Kidney glomerular epithelial cell (primary cell): ENCODE measurements around the gene DHRS9.
"Not testable (repeated sequence)": the region's sequence is repeated elsewhere in the genome, so short reads cannot be mapped to it uniquely, and the experiment has no call there.

ENCODE experiments used
- DNase-seq: peaks from one replicate; lab custom pipeline; 2025; lab: John Stamatoyannopoulos, UW

The DHRS9 gene

GRCh38 chr2:169069341-169069740 is at the start of gene DHRS9:
Gene DHRS9, plus strand, starts transcription at chr2:169069563. Its CDS starts 12,019 bp downstream, at chr2:169081582.
- peak; percentile 79 for DNase-seq

GRCh38 chr2:169023161-169023560 is 46.2 kb upstream of the DHRS9 start:
- no peak for DNase-seq

GRCh38 chr2:169026056-169026455 is 43.3 kb upstream of the DHRS9 start:
- DNase-seq, result no peak

- no peak for DNase-seq
These were observed 42.1 kb upstream of the DHRS9 start for GRCh38 chr2:169027234-169027633.

- no peak for DNase-seq
These were observed 40.0 kb upstream of the DHRS9 start for GRCh38 chr2:169029341-169029740.

GRCh38 chr2:169031202-169031601 is 38.2 kb upstream of the DHRS9 start, which contains the start of gene ABCB11:
Gene ABCB11, minus strand, starts transcription at chr2:169031324. Its CDS starts 13,199 bp downstream, at chr2:169018125.
- no peak for DNase-seq

GRCh38 chr2:169034256-169034655 is 35.1 kb upstream of the DHRS9 start:
- peak; percentile 6 for DNase-seq

- no peak for DNase-seq
These were observed 34.3 kb upstream of the DHRS9 start for GRCh38 chr2:169034984-169035544.

- DNase-seq, result no peak
These were observed 33.5 kb upstream of the DHRS9 start for GRCh38 chr2:169035887-169036286.

GRCh38 chr2:169036736-169037440 is 32.5 kb upstream of the DHRS9 start:
- no peak for DNase-seq

GRCh38 chr2:169038338-169038757 is 31.0 kb upstream of the DHRS9 start:
- peak; percentile 39 for DNase-seq

GRCh38 chr2:169039702-169040101 is 29.7 kb upstream of the DHRS9 start:
- no peak for DNase-seq

- no peak for DNase-seq
These were observed 27.8 kb upstream of the DHRS9 start for GRCh38 chr2:169041594-169041993.

- no peak for DNase-seq
These were observed 26.5 kb upstream of the DHRS9 start for GRCh38 chr2:169042856-169043255.

GRCh38 chr2:169046440-169047151 is 22.8 kb upstream of the DHRS9 start:
- no peak for DNase-seq

- no peak for DNase-seq
These were observed 21.8 kb upstream of the DHRS9 start for GRCh38 chr2:169047256-169048250.

GRCh38 chr2:169049142-169049541 is 20.2 kb upstream of the DHRS9 start:
- no peak for DNase-seq

- DNase-seq, result peak; percentile 7
These were observed 18.7 kb upstream of the DHRS9 start for GRCh38 chr2:169050476-169051240.

GRCh38 chr2:169054575-169054974 is 14.8 kb upstream of the DHRS9 start:
- not testable (repeated sequence) for DNase-seq

- DNase-seq, result not testable (repeated sequence)
These were observed 5.2 kb upstream of the DHRS9 start for GRCh38 chr2:169064199-169064598.

- DNase-seq, result no peak
These were observed 3.9 kb upstream of the DHRS9 start for GRCh38 chr2:169065422-169065821.
